ENCODE results near the gene SLC47A1. TPM values are rescaled to one million over a fixed set of nuclear protein-coding genes. Genes with fewer than 3 reads are reported as not detected.

SLC47A1 gene, protein sequence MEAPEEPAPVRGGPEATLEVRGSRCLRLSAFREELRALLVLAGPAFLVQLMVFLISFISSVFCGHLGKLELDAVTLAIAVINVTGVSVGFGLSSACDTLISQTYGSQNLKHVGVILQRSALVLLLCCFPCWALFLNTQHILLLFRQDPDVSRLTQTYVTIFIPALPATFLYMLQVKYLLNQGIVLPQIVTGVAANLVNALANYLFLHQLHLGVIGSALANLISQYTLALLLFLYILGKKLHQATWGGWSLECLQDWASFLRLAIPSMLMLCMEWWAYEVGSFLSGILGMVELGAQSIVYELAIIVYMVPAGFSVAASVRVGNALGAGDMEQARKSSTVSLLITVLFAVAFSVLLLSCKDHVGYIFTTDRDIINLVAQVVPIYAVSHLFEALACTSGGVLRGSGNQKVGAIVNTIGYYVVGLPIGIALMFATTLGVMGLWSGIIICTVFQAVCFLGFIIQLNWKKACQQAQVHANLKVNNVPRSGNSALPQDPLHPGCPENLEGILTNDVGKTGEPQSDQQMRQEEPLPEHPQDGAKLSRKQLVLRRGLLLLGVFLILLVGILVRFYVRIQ
- total RNA-seq (2021; ENCODE audit: unreplicated experiment) (16.1 TPM), Bru-seq, nascent RNA (percentile 53 among the genes with signal in this experiment), BruChase-seq, experiment 1, labeled RNA remaining after a 2-hour chase (percentile 62 among the genes with signal in this experiment), BruChase-seq, experiment 2, labeled RNA remaining after a 6-hour chase (percentile 59 among the genes with signal in this experiment)
- 12.7 TPM for polyA plus RNA-seq (2012; ENCODE audit: insufficient read length)
- long read RNA-seq, transcript SLC47A1-201 (17 exons, 3,280 nt) = major isoform, 17 of 40 reads
- long read RNA-seq, partial matches to known transcripts = 10 of 40 reads
- long read RNA-seq, other reads (novel, unspliced or antisense) = 12 of 40 reads

DNA sequence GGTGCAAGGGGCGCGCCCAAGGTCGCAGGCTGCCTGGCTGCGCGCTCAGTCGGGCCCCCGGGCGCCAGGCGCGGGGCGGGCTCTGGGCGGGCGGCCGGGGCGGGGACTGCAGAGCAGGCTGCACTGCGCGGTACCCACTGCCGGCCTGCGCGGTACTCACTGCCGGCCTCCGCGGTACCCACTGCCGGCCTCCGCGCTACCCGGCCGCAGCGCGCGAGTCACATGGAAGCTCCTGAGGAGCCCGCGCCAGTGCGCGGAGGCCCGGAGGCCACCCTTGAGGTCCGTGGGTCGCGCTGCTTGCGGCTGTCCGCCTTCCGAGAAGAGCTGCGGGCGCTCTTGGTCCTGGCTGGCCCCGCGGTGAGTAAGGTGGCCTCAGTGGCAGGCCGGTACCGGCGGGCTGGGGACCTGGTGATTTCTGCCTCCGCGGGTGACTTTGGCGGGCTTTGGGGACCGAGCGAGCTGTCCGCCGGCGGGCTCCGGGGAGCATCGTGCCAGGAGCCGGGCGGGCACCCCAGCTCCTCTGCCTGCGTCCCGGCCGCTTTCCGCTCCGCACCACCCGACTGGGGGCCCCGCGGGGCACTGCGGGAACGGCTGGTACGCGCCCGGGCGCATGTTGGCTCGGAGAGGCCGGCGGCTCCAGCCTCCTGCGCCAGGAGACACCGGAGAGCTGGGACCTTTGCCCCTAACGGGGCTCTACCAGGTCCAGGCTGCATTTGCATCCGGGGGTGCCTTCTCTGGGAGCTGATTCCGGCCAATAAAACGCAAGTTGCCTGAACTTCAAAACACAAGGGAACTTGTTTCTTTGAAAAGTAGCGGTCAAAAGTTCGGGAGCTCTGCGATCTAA lies at the start of gene SLC47A1:
Gene SLC47A1, plus strand, starts transcription at position 137 of the 844 bp plus-strand sequence. Its CDS starts 86 bp downstream, at position 223.
- CTCF ChIA-PET = interaction anchor here (0.6 to 1.5 kb wide), 3 partner anchors 180 to 229 kb away, joined by 3 to 7 read pairs (median 3); no protein-coding TSS in a partner anchor
- intact Hi-C loops (cut with micrococcal nuclease; ENCODE audit: unreplicated experiment) = no loop called here
- BruUV-seq (replicated peaks) = no TSS peak
- in situ Hi-C loops (cut with HindIII; ENCODE audit: low pct_unique_long_range_greater_than_20kb, low sequenced_read_pairs) = no loop called here
- TF ChIP-seq TCF7L2 (IDR thresholded peaks at IDR 0.05; ENCODE audit: low read depth, low read length) = no peak
- TF ChIP-seq SIN3A (IDR thresholded peaks at IDR 0.05; ENCODE audit: borderline replicate concordance, insufficient read depth, low read depth, low read length) = no peak
- TF ChIP-seq, protein P1, sequence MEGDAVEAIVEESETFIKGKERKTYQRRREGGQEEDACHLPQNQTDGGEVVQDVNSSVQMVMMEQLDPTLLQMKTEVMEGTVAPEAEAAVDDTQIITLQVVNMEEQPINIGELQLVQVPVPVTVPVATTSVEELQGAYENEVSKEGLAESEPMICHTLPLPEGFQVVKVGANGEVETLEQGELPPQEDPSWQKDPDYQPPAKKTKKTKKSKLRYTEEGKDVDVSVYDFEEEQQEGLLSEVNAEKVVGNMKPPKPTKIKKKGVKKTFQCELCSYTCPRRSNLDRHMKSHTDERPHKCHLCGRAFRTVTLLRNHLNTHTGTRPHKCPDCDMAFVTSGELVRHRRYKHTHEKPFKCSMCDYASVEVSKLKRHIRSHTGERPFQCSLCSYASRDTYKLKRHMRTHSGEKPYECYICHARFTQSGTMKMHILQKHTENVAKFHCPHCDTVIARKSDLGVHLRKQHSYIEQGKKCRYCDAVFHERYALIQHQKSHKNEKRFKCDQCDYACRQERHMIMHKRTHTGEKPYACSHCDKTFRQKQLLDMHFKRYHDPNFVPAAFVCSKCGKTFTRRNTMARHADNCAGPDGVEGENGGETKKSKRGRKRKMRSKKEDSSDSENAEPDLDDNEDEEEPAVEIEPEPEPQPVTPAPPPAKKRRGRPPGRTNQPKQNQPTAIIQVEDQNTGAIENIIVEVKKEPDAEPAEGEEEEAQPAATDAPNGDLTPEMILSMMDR (IDR thresholded peaks at IDR 0.05) = no peak
- ATAC-seq (peak; percentile 99), DNase-seq (ENCODE audit: low read depth, low spot score) (no peak)
- peak within 1 kb of the TSS; percentile 64 to 68 for H3K4me3 ChIP-seq (ENCODE audit: low read depth in 2 of 2, low read length in 2 of 2)
- no peaks in the 10 kb centered on the region for H3K27me3 ChIP-seq (ENCODE audit: control insufficient read depth, insufficient read depth, low read length)
- peaks cover 3% of the 10 kb centered on the region; the same call in 1 of the 2 replicates for H3K4me1 ChIP-seq (ENCODE audit: control insufficient read depth, insufficient read depth, low read length)
- POLR2A ChIA-PET = interaction anchor here (0.6 to 1.1 kb wide), 4 partner anchors 100 to 1843 kb away, joined by 3 read pairs; no protein-coding TSS in a partner anchor
- H3K36me3 ChIP-seq (ENCODE audit: control insufficient read depth, insufficient read depth, low read length) = no peaks in the 10 kb centered on the region
- H3K9me3 ChIP-seq (ENCODE audit: control insufficient read depth, insufficient read depth, low read depth, low read length) = no peaks in the 10 kb centered on the region
- peak within 1 kb of the TSS; percentile 60 for H3K27ac ChIP-seq (ENCODE audit: low read length)

DNA sequence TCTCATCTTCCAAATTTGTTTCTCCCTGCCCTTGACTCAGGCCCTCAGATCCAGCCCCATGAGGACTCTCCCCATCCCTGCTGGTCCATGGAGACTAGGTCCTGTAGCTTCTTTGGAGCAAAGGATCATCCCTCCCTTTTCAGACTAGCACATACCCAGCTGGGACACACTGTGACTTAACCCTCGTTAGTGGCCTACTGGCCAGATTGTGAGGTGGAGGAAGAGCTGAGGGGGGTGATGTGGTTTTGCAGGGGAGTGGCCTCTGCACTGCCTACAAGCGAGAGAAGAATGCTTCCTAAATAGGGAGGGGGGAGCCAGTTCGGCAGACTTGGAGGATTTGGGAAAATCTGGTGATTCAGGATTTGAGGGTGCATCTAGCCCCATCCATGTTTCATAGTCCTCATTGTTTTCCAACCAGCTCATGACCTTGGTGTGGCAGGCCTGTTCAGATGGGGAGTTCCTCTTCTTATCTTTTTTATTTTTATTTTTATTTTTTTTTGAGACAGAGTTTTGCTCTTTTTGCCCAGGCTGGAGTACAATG lies 47.8 kb upstream of the SLC47A1 start:
- no peak overlapping the region for H3K27ac ChIP-seq (ENCODE audit: low read length)
- no peaks in the 10 kb centered on the region for H3K4me1 ChIP-seq (ENCODE audit: control insufficient read depth, insufficient read depth, low read length)
- TF ChIP-seq TCF7L2 (IDR thresholded peaks at IDR 0.05; ENCODE audit: low read depth, low read length) = no peak
- TF ChIP-seq, protein P1 (IDR thresholded peaks at IDR 0.05) = no peak
- TF ChIP-seq, protein P2, sequence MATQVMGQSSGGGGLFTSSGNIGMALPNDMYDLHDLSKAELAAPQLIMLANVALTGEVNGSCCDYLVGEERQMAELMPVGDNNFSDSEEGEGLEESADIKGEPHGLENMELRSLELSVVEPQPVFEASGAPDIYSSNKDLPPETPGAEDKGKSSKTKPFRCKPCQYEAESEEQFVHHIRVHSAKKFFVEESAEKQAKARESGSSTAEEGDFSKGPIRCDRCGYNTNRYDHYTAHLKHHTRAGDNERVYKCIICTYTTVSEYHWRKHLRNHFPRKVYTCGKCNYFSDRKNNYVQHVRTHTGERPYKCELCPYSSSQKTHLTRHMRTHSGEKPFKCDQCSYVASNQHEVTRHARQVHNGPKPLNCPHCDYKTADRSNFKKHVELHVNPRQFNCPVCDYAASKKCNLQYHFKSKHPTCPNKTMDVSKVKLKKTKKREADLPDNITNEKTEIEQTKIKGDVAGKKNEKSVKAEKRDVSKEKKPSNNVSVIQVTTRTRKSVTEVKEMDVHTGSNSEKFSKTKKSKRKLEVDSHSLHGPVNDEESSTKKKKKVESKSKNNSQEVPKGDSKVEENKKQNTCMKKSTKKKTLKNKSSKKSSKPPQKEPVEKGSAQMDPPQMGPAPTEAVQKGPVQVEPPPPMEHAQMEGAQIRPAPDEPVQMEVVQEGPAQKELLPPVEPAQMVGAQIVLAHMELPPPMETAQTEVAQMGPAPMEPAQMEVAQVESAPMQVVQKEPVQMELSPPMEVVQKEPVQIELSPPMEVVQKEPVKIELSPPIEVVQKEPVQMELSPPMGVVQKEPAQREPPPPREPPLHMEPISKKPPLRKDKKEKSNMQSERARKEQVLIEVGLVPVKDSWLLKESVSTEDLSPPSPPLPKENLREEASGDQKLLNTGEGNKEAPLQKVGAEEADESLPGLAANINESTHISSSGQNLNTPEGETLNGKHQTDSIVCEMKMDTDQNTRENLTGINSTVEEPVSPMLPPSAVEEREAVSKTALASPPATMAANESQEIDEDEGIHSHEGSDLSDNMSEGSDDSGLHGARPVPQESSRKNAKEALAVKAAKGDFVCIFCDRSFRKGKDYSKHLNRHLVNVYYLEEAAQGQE (IDR thresholded peaks at IDR 0.05; ENCODE audit: insufficient read depth in 1 of 2, low read depth in 2 of 2, low read length in 1 of 2) = no peak
- no peak for TF ChIP-seq SIN3A (IDR thresholded peaks at IDR 0.05; ENCODE audit: borderline replicate concordance, insufficient read depth, low read depth, low read length)
- TF ChIP-seq POLR2AphosphoS5 (IDR thresholded peaks at IDR 0.05; ENCODE audit: low read depth, low read length) = no peak
- no TSS peak for BruUV-seq (replicated peaks)
- ChIA-PET CTCF (interaction anchor here (0.6 kb wide), 1 partner anchor 306 kb away, joined by 4 read pairs; no protein-coding TSS in a partner anchor), POLR2A (no interaction called here)
- H3K9me3 ChIP-seq (ENCODE audit: control insufficient read depth, insufficient read depth, low read depth, low read length) = no peaks in the 10 kb centered on the region
- H3K27me3 ChIP-seq (ENCODE audit: control insufficient read depth, insufficient read depth, low read length) = no peaks in the 10 kb centered on the region
- intact Hi-C loops (cut with micrococcal nuclease; ENCODE audit: unreplicated experiment) = no loop called here
- H3K36me3 ChIP-seq (ENCODE audit: control insufficient read depth, insufficient read depth, low read length) = no peaks in the 10 kb centered on the region
- no peak overlapping the region for H3K4me3 ChIP-seq (ENCODE audit: low read depth in 2 of 2, low read length in 2 of 2)
- ATAC-seq (no peak), DNase-seq (ENCODE audit: low read depth, low spot score) (no peak)
- in situ Hi-C loops (cut with HindIII; ENCODE audit: low pct_unique_long_range_greater_than_20kb, low sequenced_read_pairs) = no loop called here
